GM21529 (cell line): ENCODE data around the gene CEMIP2.
"Not testable (repeated sequence)": the region's sequence is repeated elsewhere in the genome, so short reads cannot be mapped to it uniquely, and the experiment has no call there.

Experiments
- ATAC-seq: cut with Tn5 transposase; IDR thresholded peaks from one replicate; pipeline ENCODE4 v1.9.1; 2021; ENCODE audit not compliant: unreplicated experiment

The CEMIP2 gene

GRCh38 chr9:71719088-71719487 is 49.2 kb downstream of the CEMIP2 start:
- no peak for ATAC-seq

- no peak for ATAC-seq
These were observed 52.0 kb downstream of the CEMIP2 start for GRCh38 chr9:71716138-71716909.

GRCh38 chr9:71710856-71711255 is 57.5 kb downstream of the CEMIP2 start:
- no peak for ATAC-seq

- no peak for ATAC-seq
These were observed 58.1 kb downstream of the CEMIP2 start for GRCh38 chr9:71710201-71710600.

- ATAC-seq: no peak
These were observed 58.9 kb downstream of the CEMIP2 start for GRCh38 chr9:71709384-71709783.

- ATAC-seq: no peak
These were observed 62.1 kb downstream of the CEMIP2 start for GRCh38 chr9:71706176-71706575.

- no peak for ATAC-seq
These were observed 63.5 kb downstream of the CEMIP2 start for GRCh38 chr9:71704796-71705195.

- ATAC-seq: no peak
These were observed 65.0 kb downstream of the CEMIP2 start for GRCh38 chr9:71703172-71703872.

GRCh38 chr9:71697882-71698281 is 70.4 kb downstream of the CEMIP2 start:
- ATAC-seq: no peak

- no peak for ATAC-seq
These were observed 74.0 kb downstream of the CEMIP2 start for GRCh38 chr9:71694332-71694731.

- no peak for ATAC-seq
These were observed 74.7 kb downstream of the CEMIP2 start for GRCh38 chr9:71693607-71694006.

GRCh38 chr9:71692337-71692736 is 76.0 kb downstream of the CEMIP2 start:
- ATAC-seq: no peak

- not testable (repeated sequence) for ATAC-seq
These were observed 76.7 kb downstream of the CEMIP2 start for GRCh38 chr9:71691576-71691975.

GRCh38 chr9:71690689-71691435 is 77.5 kb downstream of the CEMIP2 start:
- no peak for ATAC-seq

GRCh38 chr9:71690063-71690688 is 78.1 kb downstream of the CEMIP2 start:
- ATAC-seq: no peak

- no peak for ATAC-seq
These were observed 80.6 kb downstream of the CEMIP2 start for GRCh38 chr9:71687676-71688075.

- no peak for ATAC-seq
These were observed 82.3 kb downstream of the CEMIP2 start for GRCh38 chr9:71685988-71686387.

- no peak for ATAC-seq
These were observed 82.9 kb downstream of the CEMIP2 start for GRCh38 chr9:71685394-71685793.

GRCh38 chr9:71684566-71684965 is 83.7 kb downstream of the CEMIP2 start:
- ATAC-seq: no peak

- no peak for ATAC-seq
These were observed 84.6 kb downstream of the CEMIP2 start for GRCh38 chr9:71683598-71684235.
